Stimulated activated naive CD8-positive, alpha-beta T cell treated with anti-CD3 and anti-CD28 coated beads, Interleukin-15, amount 100 ng/mL, for 72 hours (primary cell): Measurements from ENCODE around the gene CDKAL1.

Experiments
- ATAC-seq: fragments of 150-1000 bp; cut with Tn5 transposase; 2 replicates; pipeline ENCODE4 v1.10.0; 2021; ENCODE audit warnings: mild to moderate bottlenecking, moderate library complexity
- DNase-seq, 2 donors: peaks; one replicate each; pipeline ENCODE4 v3.0.0; 2021 to 2022
- H3K27ac Mint-ChIP-seq, 2 donors: one replicate each; pipeline ENCODE4 v1.8.0; 2022; ENCODE audit warnings: mild to moderate bottlenecking in 2 of 2, mixed read lengths in 2 of 2, moderate library complexity in 2 of 2
- H3K27me3 Mint-ChIP-seq: one replicate; pipeline ENCODE4 v1.8.0; 2022; ENCODE audit warnings: mixed read lengths
- H3K4me1 Mint-ChIP-seq: one replicate; pipeline ENCODE4 v1.8.0; 2022; ENCODE audit warnings: mild to moderate bottlenecking, mixed read lengths
- H3K4me3 Mint-ChIP-seq, 2 donors: one replicate each; pipeline ENCODE4 v1.8.0; 2022; ENCODE audit warnings: mild to moderate bottlenecking in 2 of 2, mixed read lengths in 2 of 2, moderate library complexity in 1 of 2
- H3K9me3 Mint-ChIP-seq, 2 donors: one replicate each; pipeline ENCODE4 v1.8.0; 2022; ENCODE audit warnings: mixed read lengths in 2 of 2

The CDKAL1 gene

DNA sequence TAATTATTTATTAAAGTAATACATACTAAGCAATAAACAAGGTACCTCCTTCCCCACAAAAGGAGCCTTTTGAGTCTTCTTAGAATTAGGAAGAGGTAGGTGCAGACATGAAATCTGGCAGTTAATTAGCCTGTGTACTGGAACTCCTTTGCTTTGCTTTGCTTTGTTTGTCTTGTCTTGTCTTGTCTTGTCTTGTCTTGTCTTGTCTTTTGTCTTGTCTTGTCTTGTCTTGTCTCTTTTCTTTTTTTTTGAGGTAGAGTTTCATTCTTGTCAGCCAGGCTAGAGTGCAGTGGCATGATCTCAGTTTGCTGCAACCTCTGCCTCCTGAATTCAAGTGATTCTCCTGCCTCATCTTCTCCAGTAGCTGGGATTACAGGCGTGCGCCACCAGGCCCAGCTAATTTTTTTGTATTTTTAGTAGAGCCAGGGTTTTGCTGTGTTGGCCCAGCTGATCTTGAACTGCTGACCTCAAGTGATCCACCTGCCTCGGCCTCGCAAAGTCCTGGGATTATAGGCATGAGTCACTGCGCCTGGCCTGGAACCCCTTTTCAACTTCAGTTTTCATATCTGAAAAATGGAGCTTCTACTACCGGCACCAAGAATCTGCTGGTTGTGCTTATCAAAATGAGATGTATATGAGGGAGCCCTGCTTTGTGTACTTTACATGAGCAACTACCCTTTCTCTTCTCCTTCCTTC, 301.2 kb downstream of the CDKAL1 start:
- Mint-ChIP-seq H3K4me1 (peaks cover 33% of the 10 kb centered on the region), H3K9me3 (no peaks in the 10 kb centered on the region), H3K27ac (no peak overlapping the region), H3K4me3 (no peak overlapping the region), H3K27me3 (no peaks in the 10 kb centered on the region)
- no peak for ATAC-seq
- DNase-seq, result no peak

DNA sequence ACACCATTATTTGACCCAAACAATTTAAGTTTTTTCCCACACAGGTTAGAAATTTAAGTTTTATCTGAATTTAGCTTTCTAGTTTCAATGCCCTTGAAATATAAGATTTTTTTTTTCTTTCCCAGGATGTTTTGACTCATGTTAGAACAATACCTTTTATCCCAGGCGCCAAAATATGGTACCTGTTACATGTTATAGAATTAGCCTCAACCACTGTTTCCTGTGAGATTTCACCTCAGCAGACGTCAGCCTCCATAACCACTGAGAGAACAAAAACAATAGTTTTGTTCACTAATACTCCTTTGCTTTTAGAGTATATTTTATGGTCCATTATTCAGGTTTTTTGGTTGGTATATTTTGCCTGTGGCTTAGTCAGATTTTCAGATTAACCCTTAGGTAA, 302.9 kb downstream of the CDKAL1 start:
- Mint-ChIP-seq H3K27me3 (no peaks in the 10 kb centered on the region), H3K4me3 (peak overlapping the region; percentile 30 to 45), H3K9me3 (no peaks in the 10 kb centered on the region), H3K4me1 (peaks cover 39% of the 10 kb centered on the region), H3K27ac (no peak overlapping the region)
- ATAC-seq (peak; percentile 96), DNase-seq (peak; percentile 4 to 21)

- DNase-seq (no peak), ATAC-seq (no peak)
- Mint-ChIP-seq H3K9me3 (no peaks in the 10 kb centered on the region), H3K4me1 (peaks cover 36% of the 10 kb centered on the region), H3K4me3 (no peak overlapping the region), H3K27ac (no peak overlapping the region), H3K27me3 (no peaks in the 10 kb centered on the region)
These were observed 303.9 kb downstream of the CDKAL1 start for GRCh38 chr6:20838113-20838512.

DNA sequence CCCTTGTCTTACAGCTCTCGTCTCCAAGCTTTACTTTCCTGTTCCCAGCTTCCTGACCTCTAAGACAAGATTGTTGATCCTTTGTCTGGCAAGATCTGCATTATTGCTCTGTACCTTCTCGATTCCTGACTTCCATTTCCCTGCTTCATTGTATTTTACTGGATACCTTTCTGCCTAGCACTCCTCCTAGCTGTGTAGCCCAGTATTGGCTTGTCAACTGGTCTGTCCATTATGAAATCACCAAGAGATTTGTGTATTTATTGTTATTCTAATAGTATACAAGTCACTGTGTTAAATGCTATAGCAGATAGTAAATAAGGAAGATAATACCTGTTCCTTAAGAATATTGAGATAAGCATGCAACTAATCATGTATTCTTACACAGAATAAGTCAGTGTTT, 305.4 kb downstream of the CDKAL1 start:
- Mint-ChIP-seq H3K4me3 (no peak overlapping the region), H3K27ac (no peak overlapping the region), H3K9me3 (no peaks in the 10 kb centered on the region), H3K27me3 (no peaks in the 10 kb centered on the region), H3K4me1 (peaks cover 27% of the 10 kb centered on the region)
- DNase-seq, result no peak
- ATAC-seq, result no peak

- Mint-ChIP-seq H3K27me3 (no peaks in the 10 kb centered on the region), H3K9me3 (no peaks in the 10 kb centered on the region), H3K4me3 (no peak overlapping the region), H3K27ac (no peak overlapping the region), H3K4me1 (peaks cover 24% of the 10 kb centered on the region)
- ATAC-seq, result no peak
- no peak for DNase-seq
These were observed 306.4 kb downstream of the CDKAL1 start for GRCh38 chr6:20840675-20841074.

DNA sequence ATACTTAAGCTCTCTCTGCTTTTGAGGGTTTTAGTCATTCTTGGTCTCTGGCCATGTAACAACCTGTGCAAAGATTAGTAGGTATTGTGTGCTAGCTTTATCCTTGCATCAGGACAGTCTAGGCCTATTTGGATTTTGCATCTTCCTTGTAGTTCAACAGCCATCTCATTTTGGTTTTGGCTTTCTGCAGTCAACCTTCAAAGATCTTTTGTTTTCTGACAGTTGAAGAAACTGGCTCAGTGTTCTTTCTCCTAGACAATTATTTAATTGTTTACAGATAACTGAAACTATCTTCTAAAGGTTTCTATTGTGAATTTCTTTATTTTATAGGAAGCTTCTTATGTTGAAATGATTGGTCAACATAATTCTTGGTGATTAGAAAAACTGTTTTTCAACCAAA, 307.5 kb downstream of the CDKAL1 start:
- H3K27ac Mint-ChIP-seq, result no peak overlapping the region
- no peaks in the 10 kb centered on the region for H3K9me3 Mint-ChIP-seq
- DNase-seq, result no peak
- no peak overlapping the region for H3K4me3 Mint-ChIP-seq
- peaks cover 23% of the 10 kb centered on the region for H3K4me1 Mint-ChIP-seq
- no peak for ATAC-seq
- no peaks in the 10 kb centered on the region for H3K27me3 Mint-ChIP-seq

DNA sequence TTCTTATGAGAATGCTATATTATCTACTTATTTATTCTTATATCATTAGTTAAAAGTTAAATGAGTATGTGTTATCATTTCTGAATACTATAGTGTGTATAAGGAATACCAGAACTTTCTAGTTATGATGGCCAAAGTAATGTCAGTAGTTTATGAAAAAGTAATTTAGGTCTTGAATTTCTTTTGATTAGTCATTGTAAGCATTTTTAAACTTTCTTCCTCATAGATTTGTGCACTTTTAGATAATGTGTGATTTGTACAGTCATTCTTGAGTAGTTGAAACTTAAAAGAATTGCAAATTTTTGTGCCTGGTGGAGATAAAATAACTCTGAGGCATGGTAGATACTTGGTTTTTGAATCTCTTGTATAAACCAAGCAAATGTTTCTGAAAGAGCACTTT, 311.3 kb downstream of the CDKAL1 start:
- ATAC-seq, result no peak
- Mint-ChIP-seq H3K9me3 (no peaks in the 10 kb centered on the region), H3K27ac (no peak overlapping the region), H3K27me3 (no peaks in the 10 kb centered on the region), H3K4me1 (peaks cover 16% of the 10 kb centered on the region), H3K4me3 (no peak overlapping the region)
- DNase-seq, result no peak

- ATAC-seq (peak; percentile 92), DNase-seq (peak in 1 of 2 donors; percentile 16)
- Mint-ChIP-seq H3K9me3 (no peaks in the 10 kb centered on the region), H3K4me1 (peaks cover 11% of the 10 kb centered on the region), H3K4me3 (no peak overlapping the region), H3K27me3 (no peaks in the 10 kb centered on the region), H3K27ac (no peak overlapping the region)
These were observed 312.4 kb downstream of the CDKAL1 start for GRCh38 chr6:20846602-20847028.

DNA sequence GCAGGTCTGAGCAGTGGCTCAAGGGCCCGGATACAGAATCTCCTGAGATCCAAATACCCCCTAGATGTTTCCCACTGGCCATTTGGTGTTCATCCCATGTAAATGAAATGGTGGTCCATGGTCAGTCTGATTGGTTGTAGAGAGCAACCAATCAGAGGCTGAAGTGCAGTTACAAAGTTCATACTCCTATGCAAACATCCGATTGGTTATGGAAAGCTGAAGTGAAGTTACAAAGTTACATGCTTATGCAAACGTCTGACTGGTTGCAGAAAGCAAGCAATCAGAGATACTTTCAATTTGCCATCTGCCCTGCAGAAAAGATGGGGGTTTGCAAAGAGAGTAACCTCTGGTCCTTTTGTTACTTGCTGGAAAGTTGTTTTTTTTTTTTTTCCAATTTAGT, 313.6 kb downstream of the CDKAL1 start:
- H3K4me3 Mint-ChIP-seq, result no peak overlapping the region

DNA sequence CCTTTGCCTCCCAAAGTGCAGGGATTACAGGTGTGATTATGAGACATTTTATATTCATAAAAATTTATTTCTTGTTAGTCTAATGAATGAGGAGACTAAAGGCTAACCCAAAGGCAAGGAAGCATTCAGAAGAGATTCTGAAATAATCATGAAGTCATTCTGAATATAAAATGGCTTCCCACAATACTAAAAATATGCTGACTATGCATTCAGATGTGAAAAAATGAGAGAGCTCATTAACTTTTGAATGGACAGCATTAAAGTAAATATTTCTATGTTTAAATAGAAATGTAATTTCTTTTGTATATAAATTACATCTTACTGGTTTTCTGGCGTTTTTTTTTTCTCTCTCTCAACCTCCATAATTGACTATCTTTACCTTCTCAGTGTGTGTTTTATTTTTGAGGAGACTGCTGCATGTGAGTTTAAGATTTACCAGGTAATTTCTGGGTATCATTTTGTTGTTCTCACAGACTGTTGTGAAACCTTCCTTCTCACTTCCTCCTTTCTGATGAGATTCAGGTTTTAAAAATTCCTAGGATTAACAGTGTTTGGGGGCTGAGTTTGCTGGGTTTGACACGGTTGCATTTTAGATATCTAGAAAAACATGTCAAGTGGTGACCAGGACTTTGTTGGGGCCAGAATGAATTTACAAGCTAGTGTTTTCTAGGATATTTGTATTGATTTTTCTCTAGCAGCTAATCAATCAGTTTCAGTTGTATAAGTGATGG, 316.6 kb downstream of the CDKAL1 start:
- H3K4me1 Mint-ChIP-seq, result peaks cover 11% of the 10 kb centered on the region
- H3K27ac Mint-ChIP-seq, result no peak overlapping the region
- H3K4me3 Mint-ChIP-seq, result no peak overlapping the region
- no peak for DNase-seq
- H3K27me3 Mint-ChIP-seq, result no peaks in the 10 kb centered on the region
- H3K9me3 Mint-ChIP-seq, result no peaks in the 10 kb centered on the region
- ATAC-seq, result no peak

More for the DNA sequence above, 313.6 kb downstream of the CDKAL1 start:
- Mint-ChIP-seq H3K27me3 (no peaks in the 10 kb centered on the region), H3K27ac (peak overlapping the region in 1 of 2 donors; percentile 15), H3K9me3 (no peaks in the 10 kb centered on the region), H3K4me1 (peaks cover 11% of the 10 kb centered on the region)
- ATAC-seq, result no peak
- DNase-seq, result no peak

DNA sequence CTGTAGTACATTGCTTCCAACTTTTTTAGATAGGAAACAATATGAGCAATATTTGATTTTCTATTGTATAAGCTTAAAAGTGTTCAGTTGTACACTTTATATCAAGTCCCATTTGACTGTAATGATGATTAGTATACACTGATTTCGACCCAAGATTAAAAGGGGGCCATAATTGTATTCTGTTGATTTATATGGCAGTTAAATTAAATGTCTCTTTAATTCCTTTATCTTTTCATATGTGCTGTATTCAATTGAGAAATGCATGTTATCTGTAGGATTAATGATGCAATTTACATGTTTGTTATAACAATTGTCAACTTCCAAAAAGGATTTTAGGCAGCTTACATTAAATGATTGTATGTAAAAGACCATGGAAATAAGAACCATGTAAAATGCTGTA, 317.5 kb downstream of the CDKAL1 start:
- Mint-ChIP-seq H3K9me3 (no peaks in the 10 kb centered on the region), H3K4me3 (no peak overlapping the region), H3K27me3 (no peaks in the 10 kb centered on the region), H3K4me1 (peaks cover 5% of the 10 kb centered on the region), H3K27ac (no peak overlapping the region)
- ATAC-seq (no peak), DNase-seq (no peak)

GRCh38 chr6:20853828-20854227, 319.6 kb downstream of the CDKAL1 start:
- Mint-ChIP-seq H3K4me3 (no peak overlapping the region), H3K27ac (no peak overlapping the region), H3K27me3 (no peaks in the 10 kb centered on the region), H3K9me3 (no peaks in the 10 kb centered on the region), H3K4me1 (no peaks in the 10 kb centered on the region)
- ATAC-seq (no peak), DNase-seq (no peak)

DNA sequence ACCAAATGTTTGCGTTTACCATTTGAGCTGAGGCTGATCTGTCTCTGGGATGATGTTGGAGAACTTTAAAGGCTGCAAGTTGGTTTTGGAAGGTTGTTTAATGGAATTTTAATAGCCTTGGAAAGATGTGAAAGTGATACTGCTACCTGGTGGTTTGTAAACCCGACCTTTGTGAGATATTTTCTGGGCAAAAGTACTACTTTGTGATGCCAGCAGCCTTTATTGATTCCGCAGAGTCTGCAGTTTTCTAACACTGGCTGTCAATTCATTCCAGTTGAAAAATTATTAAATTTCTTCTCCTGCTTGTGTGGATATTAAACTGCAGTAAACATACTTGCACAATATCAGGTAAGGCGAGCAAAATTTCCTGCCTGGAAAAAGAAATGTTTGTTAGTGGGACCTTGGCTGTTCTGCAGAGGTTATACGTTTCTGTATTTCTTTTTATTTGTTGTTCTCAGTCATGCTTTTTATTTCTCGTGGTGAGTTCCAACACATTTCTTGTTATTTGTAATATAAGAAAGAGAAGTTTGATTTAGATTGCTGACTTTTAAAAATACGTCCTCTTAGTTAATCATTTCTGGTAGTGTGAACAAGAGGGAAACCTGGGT, 322.5 kb downstream of the CDKAL1 start:
- Mint-ChIP-seq H3K9me3 (no peaks in the 10 kb centered on the region), H3K4me1 (no peaks in the 10 kb centered on the region), H3K4me3 (no peak overlapping the region), H3K27me3 (no peaks in the 10 kb centered on the region), H3K27ac (no peak overlapping the region)
- DNase-seq (no peak), ATAC-seq (no peak)

DNA sequence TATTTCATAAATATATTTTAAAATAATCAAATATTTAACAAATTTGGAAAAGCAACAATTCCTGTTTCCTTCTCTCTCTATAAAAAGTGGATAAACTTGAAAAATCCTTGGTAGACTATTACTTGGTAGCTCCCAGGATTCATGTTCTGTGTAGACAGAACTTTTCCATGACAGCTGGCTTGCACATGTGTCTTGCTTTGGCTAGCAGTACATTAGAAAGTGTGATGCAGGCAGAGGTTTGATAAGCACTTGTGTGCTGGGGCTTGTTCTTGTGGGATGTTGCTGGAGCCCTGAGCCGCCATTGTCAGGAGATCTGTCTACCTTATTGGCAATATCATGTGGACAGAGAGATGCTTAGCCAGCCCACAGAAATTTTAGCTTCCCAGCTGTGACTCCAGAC, 327.2 kb downstream of the CDKAL1 start:
- ATAC-seq (no peak), DNase-seq (no peak)
- Mint-ChIP-seq H3K27me3 (no peaks in the 10 kb centered on the region), H3K27ac (peak overlapping the region in 1 of 2 donors; percentile 34), H3K9me3 (no peaks in the 10 kb centered on the region), H3K4me1 (no peaks in the 10 kb centered on the region), H3K4me3 (no peak overlapping the region)

DNA sequence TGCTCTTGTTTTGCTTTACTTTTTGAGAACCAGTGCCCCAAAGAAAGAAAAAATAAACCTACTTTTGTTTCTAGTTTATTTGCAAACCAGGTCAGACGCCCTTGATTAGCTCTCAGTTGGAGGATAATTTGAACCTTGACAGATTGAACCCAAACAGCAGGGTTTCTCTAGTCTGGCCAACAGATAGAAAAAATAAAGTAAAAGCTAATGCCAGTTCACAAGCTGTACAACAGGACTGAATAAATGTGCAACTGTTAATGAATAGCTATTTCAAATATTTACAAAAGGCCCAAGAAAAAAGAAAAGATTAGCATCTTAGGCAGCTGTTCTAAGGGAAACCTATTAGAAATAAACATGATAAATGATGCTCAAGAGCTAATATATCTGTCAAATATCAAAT, 331.8 kb downstream of the CDKAL1 start:
- Mint-ChIP-seq H3K9me3 (no peaks in the 10 kb centered on the region), H3K27me3 (no peaks in the 10 kb centered on the region), H3K4me3 (no peak overlapping the region), H3K4me1 (no peaks in the 10 kb centered on the region), H3K27ac (no peak overlapping the region)
- DNase-seq (no peak), ATAC-seq (no peak)

DNA sequence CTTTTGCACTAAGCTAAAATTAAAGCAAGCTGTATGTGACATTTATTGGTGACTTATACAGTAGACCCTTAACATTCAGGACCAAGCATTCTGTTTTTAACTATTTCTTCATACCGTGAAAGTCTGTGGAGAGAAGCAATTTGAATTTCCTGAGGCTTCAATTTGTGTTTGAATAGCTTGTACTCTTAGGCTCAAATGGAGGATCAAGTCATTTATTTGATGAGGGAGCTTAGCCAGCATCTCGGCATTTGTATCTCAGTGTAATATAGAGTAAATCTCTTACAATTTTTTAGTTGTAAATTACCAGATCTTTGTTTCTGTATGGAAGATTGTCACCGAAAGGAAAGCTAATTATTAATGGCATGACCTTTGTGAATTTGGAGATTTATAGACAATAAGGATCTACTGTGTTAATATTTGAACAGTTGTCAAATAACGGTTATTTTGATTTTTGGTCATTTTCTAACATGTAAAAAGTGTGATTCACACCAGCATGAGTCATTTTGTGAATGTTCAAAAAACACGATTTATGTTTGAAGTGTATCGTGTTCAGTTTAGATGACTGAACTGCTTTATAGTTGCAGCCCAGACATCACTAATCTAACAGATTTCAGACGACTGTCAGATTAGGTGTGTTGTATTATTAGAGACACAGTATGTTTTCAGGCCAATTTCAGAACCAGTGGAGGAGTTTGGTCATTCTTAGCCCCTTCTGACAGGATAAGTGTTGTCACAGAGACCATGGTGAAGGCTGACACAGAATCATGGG, 332.9 kb downstream of the CDKAL1 start:
- Mint-ChIP-seq H3K4me1 (no peaks in the 10 kb centered on the region), H3K9me3 (no peaks in the 10 kb centered on the region), H3K27me3 (no peaks in the 10 kb centered on the region), H3K27ac (peak overlapping the region in 1 of 2 donors; percentile 72), H3K4me3 (no peak overlapping the region)
- ATAC-seq (no peak), DNase-seq (no peak)
